ENCODE data around the gene TMEM204.

Gene TMEM204

DNA sequence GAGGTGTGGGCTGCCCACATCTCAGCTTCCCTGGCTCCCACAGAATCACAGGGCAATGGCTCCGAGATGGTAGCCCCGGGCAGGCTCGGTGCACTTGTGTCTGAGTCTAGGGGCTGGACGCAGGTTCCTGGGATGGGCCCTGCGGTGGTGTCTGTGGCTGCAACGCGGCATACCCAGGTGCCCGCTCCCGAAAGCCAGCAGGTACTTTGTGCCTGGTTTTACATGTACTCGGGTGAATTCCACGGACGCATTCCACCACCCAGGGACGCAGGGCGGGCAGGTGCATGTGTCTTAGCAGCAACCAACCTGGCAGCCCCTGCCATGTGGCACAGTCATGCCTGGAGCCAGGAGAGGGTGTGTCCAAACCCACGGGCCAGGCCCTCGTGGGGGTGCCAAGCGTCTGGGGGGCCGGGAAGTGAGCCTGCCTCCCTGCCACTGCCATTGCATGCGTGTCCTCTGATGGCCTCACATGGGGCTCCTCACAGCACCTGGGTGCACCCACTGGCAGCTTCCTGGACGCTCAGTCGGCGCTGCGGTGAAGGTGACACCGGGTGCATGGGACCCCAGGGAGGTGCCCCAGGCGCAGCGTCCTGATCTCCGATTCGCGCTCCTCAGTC, 4.4 kb upstream of the TMEM204 start (continued):
- TF ChIP-seq, protein P1, sequence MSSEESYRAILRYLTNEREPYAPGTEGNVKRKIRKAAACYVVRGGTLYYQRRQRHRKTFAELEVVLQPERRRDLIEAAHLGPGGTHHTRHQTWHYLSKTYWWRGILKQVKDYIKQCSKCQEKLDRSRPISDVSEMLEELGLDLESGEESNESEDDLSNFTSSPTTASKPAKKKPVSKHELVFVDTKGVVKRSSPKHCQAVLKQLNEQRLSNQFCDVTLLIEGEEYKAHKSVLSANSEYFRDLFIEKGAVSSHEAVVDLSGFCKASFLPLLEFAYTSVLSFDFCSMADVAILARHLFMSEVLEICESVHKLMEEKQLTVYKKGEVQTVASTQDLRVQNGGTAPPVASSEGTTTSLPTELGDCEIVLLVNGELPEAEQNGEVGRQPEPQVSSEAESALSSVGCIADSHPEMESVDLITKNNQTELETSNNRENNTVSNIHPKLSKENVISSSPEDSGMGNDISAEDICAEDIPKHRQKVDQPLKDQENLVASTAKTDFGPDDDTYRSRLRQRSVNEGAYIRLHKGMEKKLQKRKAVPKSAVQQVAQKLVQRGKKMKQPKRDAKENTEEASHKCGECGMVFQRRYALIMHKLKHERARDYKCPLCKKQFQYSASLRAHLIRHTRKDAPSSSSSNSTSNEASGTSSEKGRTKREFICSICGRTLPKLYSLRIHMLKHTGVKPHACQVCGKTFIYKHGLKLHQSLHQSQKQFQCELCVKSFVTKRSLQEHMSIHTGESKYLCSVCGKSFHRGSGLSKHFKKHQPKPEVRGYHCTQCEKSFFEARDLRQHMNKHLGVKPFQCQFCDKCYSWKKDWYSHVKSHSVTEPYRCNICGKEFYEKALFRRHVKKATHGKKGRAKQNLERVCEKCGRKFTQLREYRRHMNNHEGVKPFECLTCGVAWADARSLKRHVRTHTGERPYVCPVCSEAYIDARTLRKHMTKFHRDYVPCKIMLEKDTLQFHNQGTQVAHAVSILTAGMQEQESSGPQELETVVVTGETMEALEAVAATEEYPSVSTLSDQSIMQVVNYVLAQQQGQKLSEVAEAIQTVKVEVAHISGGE (tag by site-specific recombination; conservative IDR thresholded peaks at IDR 0.05; ENCODE audit: low read depth) = no peak
- TF ChIP-seq ZNF248 (tag by site-specific recombination; IDR thresholded peaks at IDR 0.05) (no peak), ZNF114 (tag by site-specific recombination; IDR thresholded peaks at IDR 0.05) (no peak), ZNF626 (tag by site-specific recombination; IDR thresholded peaks at IDR 0.05) (no peak), ZNF132 (tag by site-specific recombination; IDR thresholded peaks at IDR 0.05; ENCODE audit: borderline replicate concordance) (no peak), ZBTB8A (tag by site-specific recombination; IDR thresholded peaks at IDR 0.05) (no peak), ZNF311 (tag by site-specific recombination; IDR thresholded peaks at IDR 0.05; ENCODE audit: borderline replicate concordance) (no peak), ZSCAN16 (tag by site-specific recombination; IDR thresholded peaks at IDR 0.05) (no peak)
- TF ChIP-seq, protein P2, sequence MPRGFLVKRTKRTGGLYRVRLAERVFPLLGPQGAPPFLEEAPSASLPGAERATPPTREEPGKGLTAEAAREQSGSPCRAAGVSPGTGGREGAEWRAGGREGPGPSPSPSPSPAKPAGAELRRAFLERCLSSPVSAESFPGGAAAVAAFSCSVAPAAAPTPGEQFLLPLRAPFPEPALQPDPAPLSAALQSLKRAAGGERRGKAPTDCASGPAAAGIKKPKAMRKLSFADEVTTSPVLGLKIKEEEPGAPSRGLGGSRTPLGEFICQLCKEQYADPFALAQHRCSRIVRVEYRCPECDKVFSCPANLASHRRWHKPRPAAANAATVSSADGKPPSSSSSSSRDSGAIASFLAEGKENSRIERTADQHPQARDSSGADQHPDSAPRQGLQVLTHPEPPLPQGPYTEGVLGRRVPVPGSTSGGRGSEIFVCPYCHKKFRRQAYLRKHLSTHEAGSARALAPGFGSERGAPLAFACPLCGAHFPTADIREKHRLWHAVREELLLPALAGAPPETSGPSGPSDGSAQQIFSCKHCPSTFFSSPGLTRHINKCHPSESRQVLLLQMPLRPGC (tag by site-specific recombination; IDR thresholded peaks at IDR 0.05) = no peak

DNA sequence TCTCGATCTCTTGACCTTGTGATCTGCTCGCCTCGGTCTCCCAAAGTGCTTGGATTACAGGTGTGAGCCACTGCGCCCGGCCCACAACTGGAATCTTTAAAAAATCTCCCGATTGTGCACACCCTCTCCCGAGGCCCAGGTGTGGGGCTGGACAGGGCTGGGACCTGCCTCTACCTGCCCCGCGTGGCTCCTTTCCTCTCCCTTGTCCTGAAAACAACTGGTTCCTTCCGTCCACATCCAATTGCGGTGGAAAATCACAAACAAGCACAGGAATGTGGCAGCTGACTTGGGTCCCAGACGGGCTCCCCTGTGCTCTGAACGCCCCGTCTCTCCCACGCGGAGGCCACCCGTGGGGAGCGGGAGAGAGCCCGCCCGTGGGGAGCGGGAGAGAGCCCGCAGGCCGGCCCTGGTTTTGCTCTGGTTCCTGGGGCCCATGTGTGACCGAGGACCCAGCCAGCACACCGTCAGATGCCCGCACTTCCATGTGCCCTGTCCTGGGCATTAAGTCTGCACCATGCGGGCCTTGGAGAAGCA, 3.0 kb upstream of the TMEM204 start:
- Histone ChIP-seq H3K9me3 (ENCODE audit: control insufficient read depth, insufficient read depth, low read depth, low read length) (no peaks in the 10 kb centered on the region), H3K27ac (ENCODE audit: extremely low read depth, low read depth, low read length) (no peak overlapping the region), H3K36me3 (ENCODE audit: control insufficient read depth in 2 of 2, insufficient read depth in 1 of 2, low read length in 2 of 2) (no peaks in the 10 kb centered on the region), H3K4me1 (ENCODE audit: control insufficient read depth, insufficient read depth, low read length) (no peaks in the 10 kb centered on the region), H3K4me3 (ENCODE audit: low read depth, low read length) (no peak overlapping the region)
- TF ChIP-seq, protein P3, sequence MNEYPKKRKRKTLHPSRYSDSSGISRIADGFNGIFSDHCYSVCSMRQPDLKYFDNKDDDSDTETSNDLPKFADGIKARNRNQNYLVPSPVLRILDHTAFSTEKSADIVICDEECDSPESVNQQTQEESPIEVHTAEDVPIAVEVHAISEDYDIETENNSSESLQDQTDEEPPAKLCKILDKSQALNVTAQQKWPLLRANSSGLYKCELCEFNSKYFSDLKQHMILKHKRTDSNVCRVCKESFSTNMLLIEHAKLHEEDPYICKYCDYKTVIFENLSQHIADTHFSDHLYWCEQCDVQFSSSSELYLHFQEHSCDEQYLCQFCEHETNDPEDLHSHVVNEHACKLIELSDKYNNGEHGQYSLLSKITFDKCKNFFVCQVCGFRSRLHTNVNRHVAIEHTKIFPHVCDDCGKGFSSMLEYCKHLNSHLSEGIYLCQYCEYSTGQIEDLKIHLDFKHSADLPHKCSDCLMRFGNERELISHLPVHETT (tag by site-specific recombination; IDR thresholded peaks at IDR 0.05) = no peak
- no peak for TF ChIP-seq ZNF416 (tag by site-specific recombination; IDR thresholded peaks at IDR 0.05)
- ChIA-PET CTCF (no interaction called here), POLR2A (no interaction called here)

DNA sequence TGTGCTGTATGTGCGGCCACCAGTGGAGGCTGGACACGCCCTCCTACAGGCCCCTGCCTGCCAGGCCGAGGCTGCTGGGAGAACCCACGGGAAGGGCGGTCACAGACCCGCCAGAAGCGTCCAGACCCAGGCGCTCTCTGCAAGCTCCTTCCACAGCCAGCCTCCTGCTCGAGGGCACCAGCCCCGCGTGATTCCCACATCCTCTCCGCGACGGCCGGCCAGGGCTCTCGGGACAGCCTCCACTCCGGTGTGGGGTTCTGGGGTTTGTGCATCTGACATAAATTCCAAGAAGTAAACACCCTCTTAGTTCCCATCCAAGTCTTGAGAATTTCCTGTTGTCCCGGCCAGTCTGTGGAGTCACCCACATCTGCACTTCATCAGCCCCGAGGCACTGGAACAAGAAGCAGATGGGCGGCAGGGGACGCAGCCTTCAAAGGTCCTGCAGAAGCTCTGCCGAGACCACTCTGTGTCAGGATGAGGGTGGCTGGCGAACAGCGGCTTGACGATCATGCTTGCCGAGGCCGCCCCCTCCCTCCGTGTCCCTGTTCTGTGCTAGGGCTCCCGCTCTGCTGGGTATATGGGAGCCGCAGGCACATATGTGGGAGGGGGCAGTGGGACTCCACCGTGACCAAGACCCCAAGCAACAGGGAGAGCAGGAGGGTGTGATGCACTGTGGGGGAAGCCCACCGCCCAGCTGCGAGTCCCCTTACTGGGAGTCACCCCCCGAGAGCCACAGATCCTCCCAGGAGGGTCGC, 2.4 kb upstream of the TMEM204 start:
- Histone ChIP-seq H3K27ac (ENCODE audit: extremely low read depth, low read depth, low read length) (no peak overlapping the region), H3K9me3 (ENCODE audit: control insufficient read depth, insufficient read depth, low read depth, low read length) (no peaks in the 10 kb centered on the region), H3K4me1 (ENCODE audit: control insufficient read depth, insufficient read depth, low read length) (no peaks in the 10 kb centered on the region), H3K4me3 (ENCODE audit: low read depth, low read length) (no peak overlapping the region), H3K36me3 (ENCODE audit: control insufficient read depth in 2 of 2, insufficient read depth in 1 of 2, low read length in 2 of 2) (no peaks in the 10 kb centered on the region)
- TF ChIP-seq, protein P4, sequence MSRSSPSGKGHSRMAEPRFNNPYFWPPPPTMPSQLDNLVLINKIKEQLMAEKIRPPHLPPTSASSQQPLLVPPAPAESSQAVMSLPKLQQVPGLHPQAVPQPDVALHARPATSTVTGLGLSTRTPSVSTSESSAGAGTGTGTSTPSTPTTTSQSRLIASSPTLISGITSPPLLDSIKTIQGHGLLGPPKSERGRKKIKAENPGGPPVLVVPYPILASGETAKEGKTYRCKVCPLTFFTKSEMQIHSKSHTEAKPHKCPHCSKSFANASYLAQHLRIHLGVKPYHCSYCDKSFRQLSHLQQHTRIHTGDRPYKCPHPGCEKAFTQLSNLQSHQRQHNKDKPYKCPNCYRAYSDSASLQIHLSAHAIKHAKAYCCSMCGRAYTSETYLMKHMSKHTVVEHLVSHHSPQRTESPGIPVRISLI (tag by site-specific recombination; IDR thresholded peaks at IDR 0.05) = no peak
- TF ChIP-seq ZNF16 (tag by site-specific recombination; IDR thresholded peaks at IDR 0.05; ENCODE audit: low read depth) = no peak
- TF ChIP-seq ZBTB21 (tag by site-specific recombination; IDR thresholded peaks at IDR 0.05) = no peak
- TF ChIP-seq ZNF292 (tag by site-specific recombination; IDR thresholded peaks at IDR 0.05; ENCODE audit: borderline replicate concordance, low read depth) = no peak
- ChIA-PET CTCF (no interaction called here), POLR2A (no interaction called here)
